A204.1 (cell line): ENCODE results near the gene TRAF1.

Experiments used
- FAIRE-seq: peaks from 2 replicates; lab custom pipeline; 2012; peaks lifted over from hg19 to GRCh38; lab: Jason Lieb, UNC

TRAF1 gene

GRCh38 chr9:120922404-120923195 is 4.0 kb downstream of the TRAF1 start:
- FAIRE-seq: no peak

- FAIRE-seq: no peak
Measured at GRCh38 chr9:120921661-120922181, 4.9 kb downstream of the TRAF1 start.

DNA sequence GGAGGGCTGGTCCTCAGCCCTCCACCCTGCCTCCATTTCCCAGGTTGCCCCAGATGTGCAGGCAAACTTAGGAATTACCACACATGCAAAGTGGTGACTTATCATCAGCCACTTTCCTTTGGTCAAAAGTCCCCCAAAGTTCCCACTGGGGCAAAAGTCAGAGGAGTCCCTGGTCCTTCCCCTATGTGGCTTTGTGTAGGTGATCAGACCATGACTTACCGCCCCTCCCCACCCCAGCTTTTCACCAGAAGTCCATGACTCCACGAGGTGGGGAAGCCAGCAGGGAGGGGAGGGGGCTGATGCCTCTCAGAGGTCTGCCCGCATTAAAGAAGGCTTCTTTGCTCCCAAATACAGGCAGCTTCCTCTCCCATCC is 5.8 kb downstream of the TRAF1 start:
- FAIRE-seq: no peak

DNA sequence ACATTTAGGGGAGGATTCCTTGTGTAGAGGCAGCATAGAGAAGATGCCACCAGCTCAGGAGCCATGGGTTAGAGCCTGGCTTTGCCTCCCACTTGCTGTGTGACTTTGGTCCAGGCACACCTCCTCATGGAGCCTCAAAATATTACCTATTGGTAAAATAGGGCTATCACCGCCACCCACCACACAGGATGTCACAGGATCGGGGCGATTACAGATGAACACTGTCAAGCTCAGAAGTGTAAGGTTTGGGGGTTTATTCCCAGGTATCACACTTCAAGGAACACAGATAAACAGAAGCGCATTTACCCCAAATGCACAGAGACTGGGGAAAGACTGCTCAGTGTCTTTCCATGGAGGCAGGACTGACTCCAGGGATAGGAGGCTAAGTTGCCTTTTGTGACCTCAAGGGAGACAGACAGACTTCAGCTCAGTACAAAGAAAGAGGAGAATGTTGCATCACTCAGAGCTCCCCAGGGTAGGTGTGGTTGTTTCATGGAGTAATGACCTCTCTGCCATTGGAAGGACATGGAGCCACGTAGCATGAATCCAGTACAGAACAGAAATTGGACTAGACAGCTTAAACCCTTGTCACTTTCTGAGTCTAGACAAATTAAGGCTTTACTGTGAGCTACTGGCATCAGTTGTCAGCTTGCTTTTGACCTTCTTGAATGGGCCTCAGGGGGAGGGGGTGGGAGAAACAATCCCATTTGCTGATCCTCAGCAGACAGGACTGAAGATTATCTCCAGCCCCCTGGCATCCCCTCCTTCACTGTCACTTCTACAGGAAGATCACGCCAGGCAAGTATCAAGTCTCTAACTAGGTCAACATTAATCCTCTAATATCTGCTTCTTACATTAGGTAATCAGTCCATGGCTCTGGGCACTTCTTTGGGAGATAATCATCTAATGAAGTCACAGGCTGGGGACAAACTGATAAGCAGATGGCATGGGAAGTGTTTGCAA is 6.5 kb downstream of the TRAF1 start:
- no peak for FAIRE-seq

- FAIRE-seq: no peak
Measured at GRCh38 chr9:120918931-120919842, 7.4 kb downstream of the TRAF1 start.

- FAIRE-seq: no peak
Measured at GRCh38 chr9:120917929-120918762, 8.4 kb downstream of the TRAF1 start.

- no peak for FAIRE-seq
Measured at GRCh38 chr9:120916991-120917880, 9.4 kb downstream of the TRAF1 start.

GRCh38 chr9:120916588-120916987 is 10.0 kb downstream of the TRAF1 start:
- no peak for FAIRE-seq

- FAIRE-seq: no peak
Measured at GRCh38 chr9:120915854-120916470, 10.6 kb downstream of the TRAF1 start.

DNA sequence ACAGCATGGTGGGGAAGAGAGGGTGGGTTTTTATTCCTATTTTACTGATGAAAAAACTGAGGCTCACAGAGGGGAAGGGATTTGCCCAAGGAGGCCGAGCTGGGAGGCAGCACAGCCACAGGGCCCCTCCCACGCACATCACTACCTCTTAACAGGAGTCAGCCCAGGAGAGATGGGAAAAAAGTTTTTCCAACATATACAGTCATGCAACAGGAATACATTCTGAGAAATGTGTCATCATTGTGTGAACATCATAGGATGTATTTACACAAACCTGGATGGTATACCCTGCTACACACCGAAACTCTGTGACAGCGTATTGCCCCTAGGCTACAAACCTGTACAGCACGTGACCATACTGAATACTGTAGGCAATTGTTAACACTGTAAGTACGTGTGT is 11.6 kb downstream of the TRAF1 start:
- no peak for FAIRE-seq

- no peak for FAIRE-seq
Measured at GRCh38 chr9:120914396-120914795, 12.2 kb downstream of the TRAF1 start.

GRCh38 chr9:120913647-120914264 is 12.8 kb downstream of the TRAF1 start:
- FAIRE-seq: no peak

DNA sequence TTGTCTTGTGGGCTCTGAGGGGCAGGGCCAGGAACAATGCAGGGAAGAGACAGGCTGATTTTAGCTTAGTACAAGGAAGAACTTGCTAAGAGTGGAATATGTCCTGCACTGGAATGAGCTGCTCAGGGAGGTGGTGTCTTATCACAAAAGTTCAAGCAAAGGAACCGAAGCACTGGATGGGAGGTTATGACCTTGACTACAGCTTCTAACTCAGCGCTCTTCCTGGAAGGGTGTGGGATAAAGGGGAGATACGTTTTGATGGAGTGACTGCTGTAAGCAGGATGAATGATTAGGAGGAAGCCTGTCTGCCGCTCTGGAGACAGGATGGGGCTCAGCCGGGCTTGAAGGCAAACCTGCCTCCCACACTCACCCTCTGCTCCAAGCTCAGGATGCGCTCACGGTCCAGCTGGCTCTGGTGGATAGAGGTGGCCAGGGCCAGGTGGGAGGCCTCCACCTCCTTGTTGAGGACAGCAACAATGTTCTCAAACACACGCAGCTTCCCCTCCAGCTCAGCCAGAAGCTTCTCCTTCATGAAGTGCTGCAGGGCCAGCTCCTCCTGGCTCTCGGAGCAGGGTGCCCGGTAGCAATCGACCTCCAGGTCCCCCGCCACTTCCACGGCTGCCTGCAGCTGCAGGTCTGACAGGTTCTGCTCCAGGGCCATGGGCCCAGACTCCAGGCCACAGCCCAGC is 13.5 kb downstream of the TRAF1 start:
- no peak for FAIRE-seq

DNA sequence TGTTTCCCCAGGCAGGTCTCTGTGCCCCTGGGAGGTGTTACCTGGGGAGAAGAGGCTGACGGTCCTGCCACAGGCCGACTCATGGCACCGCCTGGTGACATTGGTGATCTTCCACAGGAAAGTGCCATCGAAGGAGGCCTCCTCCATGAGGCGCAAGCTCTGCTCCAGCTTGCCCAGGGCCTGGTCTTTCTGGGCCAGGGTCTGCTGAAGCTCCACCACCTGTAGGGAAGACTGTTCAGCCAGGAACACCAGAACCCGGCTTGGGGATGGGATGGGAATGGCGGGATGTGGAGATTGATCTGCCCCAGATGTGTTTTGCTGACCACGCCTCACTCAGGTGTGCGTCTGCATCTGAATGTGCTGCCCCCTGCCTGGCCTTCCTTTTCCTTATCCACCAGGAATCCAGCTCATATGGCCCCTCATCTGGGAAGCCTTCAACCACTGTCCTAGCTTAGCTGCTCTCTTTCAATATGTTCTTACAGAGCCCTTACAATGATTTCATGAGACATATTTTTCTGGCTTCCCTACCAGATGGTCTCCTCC is 15.2 kb downstream of the TRAF1 start:
- no peak for FAIRE-seq

DNA sequence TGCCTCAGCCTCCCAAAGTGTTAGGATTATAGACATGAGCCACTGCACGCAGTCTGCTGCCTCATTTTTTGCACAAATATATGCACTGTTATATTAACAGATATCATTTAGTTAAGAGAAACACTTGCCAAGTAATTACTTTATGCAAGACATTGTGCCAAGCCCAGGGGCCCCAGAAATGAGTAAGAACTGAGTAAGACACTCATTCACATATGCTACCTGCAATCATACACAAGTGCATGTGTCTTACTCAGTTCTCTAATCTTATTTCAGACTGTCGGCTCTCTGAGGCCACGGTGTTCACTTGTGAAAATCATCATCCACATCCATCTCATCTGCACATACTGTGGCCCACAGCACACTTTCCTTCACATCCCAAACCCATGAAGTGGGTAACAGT is 16.0 kb downstream of the TRAF1 start:
- FAIRE-seq: no peak

GRCh38 chr9:120909904-120910303 is 16.7 kb downstream of the TRAF1 start:
- no peak for FAIRE-seq

DNA sequence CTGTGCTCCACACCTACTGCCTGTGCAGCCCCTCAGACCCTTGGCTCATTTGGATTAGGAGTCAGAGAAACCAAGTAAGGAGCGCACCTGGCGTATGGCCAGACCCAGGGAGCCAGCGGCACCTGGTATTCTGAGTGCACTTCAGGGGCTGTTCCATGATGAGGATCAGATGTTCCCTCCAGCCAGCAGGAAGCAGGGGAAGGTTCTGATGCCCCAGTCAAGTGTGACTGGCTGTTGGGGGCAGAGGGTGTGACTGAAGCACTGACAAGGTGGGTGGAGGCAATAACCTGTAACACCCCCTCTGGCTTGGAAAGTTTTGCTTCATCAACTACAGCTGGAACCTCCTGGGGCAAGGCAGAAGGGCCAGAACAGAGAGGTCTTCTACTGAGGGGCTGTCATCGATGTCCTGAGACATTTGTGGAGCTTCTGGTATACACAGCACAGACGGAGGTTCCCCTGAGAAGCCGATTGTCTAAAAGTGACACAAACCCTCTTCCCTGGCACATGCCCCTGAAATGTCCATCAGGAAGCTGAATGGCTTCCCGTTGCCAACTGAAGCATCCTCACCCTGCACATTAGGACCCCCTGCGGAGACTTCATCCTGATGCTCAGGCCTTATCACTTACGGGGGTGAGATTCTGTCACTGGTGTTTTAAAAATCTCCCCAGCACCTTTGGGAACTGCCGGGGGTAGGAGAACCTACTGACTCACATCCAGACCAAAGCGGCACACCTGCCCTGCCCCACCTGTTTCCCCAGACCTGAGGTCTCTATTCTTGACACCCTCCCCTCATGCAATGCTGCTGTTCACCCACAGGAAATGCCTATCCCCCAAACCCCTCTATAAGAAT is 21.1 kb downstream of the TRAF1 start:
- no peak for FAIRE-seq
